HUES48 (cell line): ENCODE data around the gene UBE2D2.
"Not testable (repeated sequence)": the region's sequence is repeated elsewhere in the genome, so short reads cannot be mapped to it uniquely, and the experiment has no call there.

Experiments
- H3K27ac ChIP-seq: one replicate; pipeline ENCODE4 v1.7.0; 2013; ENCODE audit warnings: low read depth, low read length, inconsistent platforms
- H3K27me3 ChIP-seq: 2 replicates; pipeline ENCODE4 v1.6.1; 2013; ENCODE audit warnings: mild to moderate bottlenecking, low read length; ENCODE audit not compliant: control insufficient read depth, insufficient read depth
- H3K36me3 ChIP-seq: 2 replicates; pipeline ENCODE4 v1.6.1; 2013; ENCODE audit warnings: low read length; ENCODE audit not compliant: control insufficient read depth, insufficient read depth
- H3K4me1 ChIP-seq: 2 replicates; pipeline ENCODE4 v1.6.1; 2013; ENCODE audit warnings: mild to moderate bottlenecking, low read length; ENCODE audit not compliant: control insufficient read depth, insufficient read depth
- H3K4me3 ChIP-seq: 2 replicates; pipeline ENCODE4 v1.5.1; 2013; ENCODE audit warnings: mild to moderate bottlenecking, low read depth, low read length
- H3K9ac ChIP-seq: 2 replicates; pipeline ENCODE4 v1.6.1; 2013; ENCODE audit warnings: mild to moderate bottlenecking, low read depth, low read length, moderate library complexity
- H3K9me3 ChIP-seq: 2 replicates; pipeline ENCODE4 v1.6.1; 2013; ENCODE audit warnings: low read length; ENCODE audit not compliant: control insufficient read depth, insufficient read depth

The UBE2D2 gene

DNA sequence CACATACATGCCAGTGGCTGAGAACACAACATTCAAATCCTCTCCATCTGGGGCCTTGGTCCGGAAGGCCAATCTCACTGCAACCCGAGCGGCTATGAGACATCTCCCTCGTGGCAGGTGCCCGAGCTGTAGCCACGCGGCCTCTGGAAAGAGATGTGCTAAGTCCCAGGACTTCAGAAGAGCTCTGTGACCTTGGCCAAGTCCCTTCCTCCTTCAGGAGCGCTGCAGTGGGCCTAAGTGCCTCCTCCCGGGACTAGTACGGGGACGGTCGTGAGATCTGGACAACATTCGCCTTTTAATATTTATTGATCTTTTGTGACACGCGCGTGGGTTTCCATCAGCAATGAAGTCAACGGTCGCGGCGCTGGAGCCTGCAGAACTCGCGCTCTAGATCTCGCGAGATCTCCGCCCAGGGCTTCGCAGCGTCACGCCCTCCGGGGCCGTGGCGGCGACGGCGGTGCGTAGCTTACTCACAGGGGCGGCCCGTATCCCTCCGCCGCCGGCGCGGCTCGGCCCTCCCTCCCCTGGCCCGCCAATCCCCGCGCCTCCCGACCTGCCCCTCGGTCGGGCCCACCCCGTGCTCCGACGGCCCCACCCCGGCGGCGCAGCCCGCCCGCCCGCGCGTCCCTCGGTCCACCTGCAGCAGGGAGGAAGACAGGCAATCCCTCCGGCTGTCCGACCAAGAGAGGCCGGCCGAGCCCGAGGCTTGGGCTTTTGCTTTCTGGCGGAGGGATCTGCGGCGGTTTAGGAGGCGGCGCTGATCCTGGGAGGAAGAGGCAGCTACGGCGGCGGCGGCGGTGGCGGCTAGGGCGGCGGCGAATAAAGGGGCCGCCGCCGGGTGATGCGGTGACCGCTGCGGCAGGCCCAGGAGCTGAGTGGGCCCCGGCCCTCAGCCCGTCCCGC, at the start of gene UBE2D2:
Gene UBE2D2 (plus strand): TSS at position 588 of the 903 bp plus-strand sequence. CDS start 453 bp downstream, outside the sequence.
- no peaks in the 10 kb centered on the region for H3K27me3 ChIP-seq
- no peaks in the 10 kb centered on the region for H3K9me3 ChIP-seq
- peak within 1 kb of the TSS; percentile 83 for H3K4me3 ChIP-seq
- peaks cover 20% of the 10 kb centered on the region for H3K36me3 ChIP-seq
- peaks cover 13% of the 10 kb centered on the region; the same call in 1 of the 2 replicates for H3K4me1 ChIP-seq
- H3K9ac ChIP-seq: peak within 1 kb of the TSS; percentile 83
- peak within 1 kb of the TSS; percentile 96 for H3K27ac ChIP-seq

- Histone ChIP-seq H3K9ac (no peak overlapping the region), H3K9me3 (no peaks in the 10 kb centered on the region), H3K27me3 (no peaks in the 10 kb centered on the region), H3K36me3 (no peaks in the 10 kb centered on the region), H3K4me3 (no peak overlapping the region), H3K27ac (no peak overlapping the region), H3K4me1 (peaks cover 3% of the 10 kb centered on the region; the same call in 1 of the 2 replicates)
Observed at GRCh38 chr5:139512786-139513390, 48.3 kb upstream of the UBE2D2 start.

DNA sequence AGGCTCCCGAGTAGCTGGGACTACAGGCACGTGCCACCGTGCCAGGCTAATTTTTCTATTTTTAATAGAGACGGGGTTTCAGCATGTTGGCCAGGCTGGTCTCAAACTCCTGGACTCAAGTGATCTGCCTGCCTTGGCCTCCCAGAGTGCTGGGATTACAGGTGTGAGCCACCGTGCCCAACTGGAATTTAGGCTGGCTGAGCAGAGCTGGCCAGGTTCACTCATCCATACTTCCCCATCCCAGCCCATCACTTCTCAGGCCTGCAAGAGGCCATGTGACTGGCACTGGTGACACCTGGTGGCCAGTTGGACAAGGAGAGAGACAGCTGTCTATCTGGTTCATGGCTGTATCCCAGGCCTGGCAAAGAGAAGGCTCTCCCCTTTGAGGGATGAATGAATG, 47.7 kb upstream of the UBE2D2 start:
- H3K27ac ChIP-seq, H3K4me1 ChIP-seq, H3K4me3 ChIP-seq: not testable (repeated sequence)

GRCh38 chr5:139513852-139514485, 47.2 kb upstream of the UBE2D2 start:
- Histone ChIP-seq H3K4me1 (peaks cover 11% of the 10 kb centered on the region; the same call in 1 of the 2 replicates), H3K36me3 (no peaks in the 10 kb centered on the region), H3K27me3 (no peaks in the 10 kb centered on the region), H3K4me3 (no peak overlapping the region), H3K27ac (no peak overlapping the region), H3K9ac (no peak overlapping the region), H3K9me3 (no peaks in the 10 kb centered on the region)

More for the DNA sequence above, 47.7 kb upstream of the UBE2D2 start:
- H3K36me3 ChIP-seq, H3K9me3 ChIP-seq, H3K9ac ChIP-seq, H3K27me3 ChIP-seq: not testable (repeated sequence)

GRCh38 chr5:139514486-139514856, 46.7 kb upstream of the UBE2D2 start:
- Histone ChIP-seq H3K27ac (no peak overlapping the region), H3K9ac (no peak overlapping the region), H3K27me3 (no peaks in the 10 kb centered on the region), H3K4me1 (peaks cover 11% of the 10 kb centered on the region; the same call in 1 of the 2 replicates), H3K36me3 (no peaks in the 10 kb centered on the region), H3K4me3 (no peak overlapping the region), H3K9me3 (no peaks in the 10 kb centered on the region)

DNA sequence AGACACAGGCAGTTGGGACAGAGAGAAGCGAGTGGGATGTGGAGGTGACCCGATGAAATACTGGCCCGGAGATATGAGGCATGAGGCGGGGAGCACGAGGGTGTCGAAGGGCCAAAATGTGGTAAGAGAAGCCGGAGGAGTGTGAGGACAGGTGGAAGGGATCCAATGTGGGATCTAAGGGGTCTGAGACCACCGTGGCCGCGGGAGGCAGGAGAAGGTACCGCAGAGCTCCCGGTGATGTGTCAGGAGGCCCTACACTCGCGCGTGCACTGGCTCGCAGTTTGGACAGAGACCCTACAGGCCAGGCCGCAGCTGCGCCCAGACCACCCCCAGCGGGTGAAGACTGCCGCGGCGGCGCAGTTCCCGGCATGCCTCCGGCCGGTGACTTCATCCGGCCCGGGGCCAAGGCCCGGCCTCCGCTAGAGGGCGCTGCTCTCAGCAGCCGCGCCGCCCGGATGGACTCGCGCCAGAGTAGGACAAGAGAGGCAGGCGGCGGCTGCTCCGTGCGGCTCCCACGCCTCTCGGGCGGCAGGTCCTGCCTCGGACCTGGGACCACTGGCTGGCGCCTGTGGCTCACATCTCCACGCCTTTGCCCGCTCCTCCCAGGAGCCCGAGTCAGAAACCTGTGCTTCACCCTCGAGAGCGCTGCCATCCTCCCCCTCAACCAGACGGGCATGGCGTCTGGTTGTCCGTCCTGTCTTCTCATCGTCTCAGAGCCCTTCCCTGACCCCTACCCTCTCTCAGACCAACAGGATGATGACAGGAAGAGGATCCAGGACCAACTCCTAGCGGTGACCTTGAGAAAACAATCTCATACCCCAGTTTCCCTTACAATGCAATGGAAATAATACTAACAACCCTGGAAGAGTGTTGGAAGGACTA, 43.2 kb upstream of the UBE2D2 start:
- no peaks in the 10 kb centered on the region for H3K9me3 ChIP-seq
- peak overlapping the region; percentile 48 for H3K9ac ChIP-seq
- peak overlapping the region; percentile 55 for H3K4me3 ChIP-seq
- no peaks in the 10 kb centered on the region for H3K27me3 ChIP-seq
- H3K36me3 ChIP-seq: no peaks in the 10 kb centered on the region
- peak overlapping the region; percentile 74 for H3K27ac ChIP-seq
- H3K4me1 ChIP-seq: peaks cover 11% of the 10 kb centered on the region; the same call in 1 of the 2 replicates

- H3K27ac ChIP-seq: peak overlapping the region; percentile 89
- no peaks in the 10 kb centered on the region for H3K9me3 ChIP-seq
- H3K27me3 ChIP-seq: no peaks in the 10 kb centered on the region
- no peaks in the 10 kb centered on the region for H3K36me3 ChIP-seq
- no peak overlapping the region for H3K9ac ChIP-seq
- H3K4me3 ChIP-seq: peak overlapping the region; percentile 34
- H3K4me1 ChIP-seq: peaks cover 49% of the 10 kb centered on the region
Observed at GRCh38 chr5:139523635-139524445, 37.3 kb upstream of the UBE2D2 start.

DNA sequence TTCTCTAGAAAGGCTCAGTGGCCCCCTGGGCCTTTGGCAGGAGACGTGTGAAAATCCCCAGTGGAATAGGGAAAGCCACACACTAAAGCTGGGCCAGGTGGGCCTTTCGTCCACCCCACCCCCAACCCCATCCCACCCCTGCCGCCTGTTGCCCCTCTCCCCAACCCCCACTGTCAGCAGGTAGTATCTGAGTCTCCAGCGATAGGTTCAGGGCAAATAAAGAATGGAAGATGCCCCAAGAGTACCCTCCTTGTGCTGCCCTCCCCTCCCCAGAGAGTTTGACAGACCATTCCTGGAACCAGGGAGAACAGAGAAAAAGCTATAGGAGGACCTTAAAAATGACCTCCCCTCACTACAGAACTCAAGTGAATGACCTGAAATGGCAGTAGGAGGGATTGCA, 36.7 kb upstream of the UBE2D2 start:
- no peak overlapping the region for H3K9ac ChIP-seq
- peak overlapping the region; percentile 89 for H3K27ac ChIP-seq
- H3K36me3 ChIP-seq: no peaks in the 10 kb centered on the region
- H3K4me1 ChIP-seq: peaks cover 49% of the 10 kb centered on the region
- no peaks in the 10 kb centered on the region for H3K27me3 ChIP-seq
- H3K9me3 ChIP-seq: no peaks in the 10 kb centered on the region
- H3K4me3 ChIP-seq: peak overlapping the region; percentile 34

GRCh38 chr5:139524940-139525585, 36.1 kb upstream of the UBE2D2 start:
- Histone ChIP-seq H3K36me3 (no peaks in the 10 kb centered on the region), H3K9me3 (no peaks in the 10 kb centered on the region), H3K4me3 (peak overlapping the region; percentile 34), H3K9ac (no peak overlapping the region; the same call in 1 of the 2 replicates), H3K27me3 (no peaks in the 10 kb centered on the region), H3K27ac (peak overlapping the region; percentile 89), H3K4me1 (peaks cover 49% of the 10 kb centered on the region)
